ENCODE data around the gene SHISA5.

DNA sequence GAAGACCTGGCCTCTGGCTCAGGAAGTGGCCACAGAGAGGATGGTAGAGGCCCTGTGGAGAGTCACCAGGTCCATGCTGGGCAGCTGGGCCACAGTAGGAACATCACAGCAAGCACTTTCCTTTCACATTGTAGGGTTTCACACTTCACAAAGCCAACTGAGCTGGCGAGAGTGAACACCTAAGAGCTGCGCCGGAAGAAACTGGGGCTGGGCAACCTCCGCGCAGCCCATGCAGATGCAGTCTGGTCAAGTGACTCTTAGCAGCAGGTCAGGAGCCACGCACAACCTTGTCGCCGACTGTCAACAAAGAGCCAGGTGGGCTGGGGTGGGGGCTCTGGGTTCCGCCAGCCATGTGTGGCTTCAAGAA is 15.3 kb upstream of the SHISA5 start:
- TF ChIP-seq PPARA (CRISPR knock-in tag; IDR thresholded peaks at IDR 0.05; ENCODE audit: borderline replicate concordance) (no peak), ZNF70 (CRISPR knock-in tag; IDR thresholded peaks at IDR 0.05) (no peak), ISL1 (CRISPR knock-in tag; IDR thresholded peaks at IDR 0.05) (no peak), ZC3H10 (CRISPR knock-in tag; IDR thresholded peaks at IDR 0.05) (no peak), ZFP3 (CRISPR knock-in tag; IDR thresholded peaks at IDR 0.05) (no peak), BACH2 (CRISPR knock-in tag; IDR thresholded peaks at IDR 0.05; ENCODE audit: borderline replicate concordance) (no peak), SNAI2 (CRISPR knock-in tag; IDR thresholded peaks at IDR 0.05) (no peak), GLIS3 (CRISPR knock-in tag; IDR thresholded peaks at IDR 0.05) (no peak)
- TF ChIP-seq, protein P1, sequence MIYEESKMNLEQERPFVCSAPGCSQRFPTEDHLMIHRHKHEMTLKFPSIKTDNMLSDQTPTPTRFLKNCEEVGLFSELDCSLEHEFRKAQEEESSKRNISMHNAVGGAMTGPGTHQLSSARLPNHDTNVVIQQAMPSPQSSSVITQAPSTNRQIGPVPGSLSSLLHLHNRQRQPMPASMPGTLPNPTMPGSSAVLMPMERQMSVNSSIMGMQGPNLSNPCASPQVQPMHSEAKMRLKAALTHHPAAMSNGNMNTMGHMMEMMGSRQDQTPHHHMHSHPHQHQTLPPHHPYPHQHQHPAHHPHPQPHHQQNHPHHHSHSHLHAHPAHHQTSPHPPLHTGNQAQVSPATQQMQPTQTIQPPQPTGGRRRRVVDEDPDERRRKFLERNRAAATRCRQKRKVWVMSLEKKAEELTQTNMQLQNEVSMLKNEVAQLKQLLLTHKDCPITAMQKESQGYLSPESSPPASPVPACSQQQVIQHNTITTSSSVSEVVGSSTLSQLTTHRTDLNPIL (CRISPR knock-in tag; IDR thresholded peaks at IDR 0.05; ENCODE audit: low read depth) = no peak

All from SK-N-SH treated with all-trans-retinoic acid at 6 μM for 48 hours (cell line).